Activated CD4-positive, alpha-beta T cell treated with anti-CD3 and anti-CD28 coated beads, Interleukin-2, amount 10 ng/mL, durations not matched to agents 7 days and 5 days (primary cell): ENCODE data around the gene SSBP4. TPM values are rescaled to one million over a fixed set of nuclear protein-coding genes. Genes with fewer than 3 reads are reported as not detected.

Experiments
- CTCF ChIA-PET: fragments of 350-600 bp; sonication (Branson Sonifier 250); formaldehyde crosslinking; loops from one replicate; lab custom pipeline; 2021; ENCODE audit warnings: antibody characterized with exemption; lab: Charles Lee
- POLR2A ChIA-PET: fragments of 350-600 bp; sonication (Branson Sonifier 250); formaldehyde crosslinking; loops from one replicate; lab custom pipeline; 2021; ENCODE audit warnings: antibody characterized with exemption; lab: Charles Lee
- DNase-seq: peaks from one replicate; pipeline ENCODE4 v3.0.0-alpha.2; 2020
- H3K27ac Mint-ChIP-seq: one replicate; pipeline ENCODE4 v1.8.0; 2021; ENCODE audit warnings: mild to moderate bottlenecking, moderate library complexity, mixed read lengths
- H3K27me3 Mint-ChIP-seq: one replicate; pipeline ENCODE4 v1.8.0; 2021; ENCODE audit warnings: mixed read lengths
- H3K36me3 Mint-ChIP-seq: one replicate; pipeline ENCODE4 v1.8.0; 2021; ENCODE audit warnings: low read depth, mixed read lengths
- H3K4me1 Mint-ChIP-seq: one replicate; pipeline ENCODE4 v1.8.0; 2021; ENCODE audit warnings: mixed read lengths
- H3K4me3 Mint-ChIP-seq: one replicate; pipeline ENCODE4 v1.8.0; 2021; ENCODE audit warnings: mild to moderate bottlenecking, moderate library complexity, mixed read lengths
- H3K9me3 Mint-ChIP-seq: one replicate; pipeline ENCODE4 v1.8.0; 2021; ENCODE audit warnings: mixed read lengths
- total RNA-seq, 2 experiments: library from RNA; stranded (reverse); gene quantifications; one replicate each; pipeline ENCODE4 v1.2.3, GENCODE V29; 2021

The SSBP4 gene
- total RNA-seq, 2 experiments from 2014 or later, result 112 to 123 TPM

GRCh38 chr19:18432275-18433014, 13.2 kb downstream of the SSBP4 start:
- Mint-ChIP-seq H3K4me1 (peaks cover 41% of the 10 kb centered on the region), H3K36me3 (peaks cover 18% of the 10 kb centered on the region), H3K27ac (no peak overlapping the region), H3K9me3 (no peaks in the 10 kb centered on the region), H3K4me3 (no peak overlapping the region), H3K27me3 (no peaks in the 10 kb centered on the region)
- POLR2A ChIA-PET, result interaction anchor here (0.6 to 0.7 kb wide), 2 partner anchors 18 to 239 kb away, joined by 3 read pairs; partner anchors contain the start of gene MPV17L2
- CTCF ChIA-PET, result interaction anchor here (1.3 to 1.4 kb wide), 3 partner anchors 11 to 16 kb away, joined by 3 read pairs; partner anchors contain the start of gene SSBP4
- no peak for DNase-seq

GRCh38 chr19:18433015-18433691, 14.0 kb downstream of the SSBP4 start:
- H3K4me1 Mint-ChIP-seq, result peaks cover 41% of the 10 kb centered on the region
- H3K9me3 Mint-ChIP-seq, result no peaks in the 10 kb centered on the region
- no peaks in the 10 kb centered on the region for H3K27me3 Mint-ChIP-seq
- H3K4me3 Mint-ChIP-seq, result no peak overlapping the region
- H3K36me3 Mint-ChIP-seq, result peaks cover 18% of the 10 kb centered on the region
- no peak overlapping the region for H3K27ac Mint-ChIP-seq
- DNase-seq, result no peak
- ChIA-PET CTCF (interaction anchor here (2.8 kb wide), 1 partner anchor 18 kb away, joined by 7 read pairs; no protein-coding TSS in a partner anchor), POLR2A (no interaction called here)

- no peak for DNase-seq
- Mint-ChIP-seq H3K4me3 (no peak overlapping the region), H3K27ac (no peak overlapping the region), H3K36me3 (peaks cover 18% of the 10 kb centered on the region), H3K27me3 (no peaks in the 10 kb centered on the region), H3K9me3 (no peaks in the 10 kb centered on the region), H3K4me1 (peaks cover 35% of the 10 kb centered on the region)
- POLR2A ChIA-PET, result interaction anchor here (0.7 kb wide), 1 partner anchor 156 kb away, joined by 3 read pairs; no protein-coding TSS in a partner anchor
- CTCF ChIA-PET, result interaction anchor here (1.0 to 2.8 kb wide), 5 partner anchors 8 to 480 kb away, joined by 3 to 7 read pairs (median 6); partner anchors contain the start of gene SSBP4
Observed at GRCh38 chr19:18433735-18434398, 14.7 kb downstream of the SSBP4 start.

GRCh38 chr19:18434411-18435175, 15.4 kb downstream of the SSBP4 start:
- ChIA-PET POLR2A (interaction anchor here (0.7 kb wide), 1 partner anchor 155 kb away, joined by 3 read pairs; no protein-coding TSS in a partner anchor), CTCF (interaction anchor here (1.0 to 2.8 kb wide), 5 partner anchors 9 to 479 kb away, joined by 3 to 7 read pairs (median 6); partner anchors contain the start of gene SSBP4)
- H3K9me3 Mint-ChIP-seq, result no peaks in the 10 kb centered on the region
- peaks cover 32% of the 10 kb centered on the region for H3K4me1 Mint-ChIP-seq
- H3K27ac Mint-ChIP-seq, result no peak overlapping the region
- H3K27me3 Mint-ChIP-seq, result no peaks in the 10 kb centered on the region
- H3K4me3 Mint-ChIP-seq, result no peak overlapping the region
- no peak for DNase-seq
- peaks cover 18% of the 10 kb centered on the region for H3K36me3 Mint-ChIP-seq

GRCh38 chr19:18435178-18435841, 16.1 kb downstream of the SSBP4 start:
- H3K36me3 Mint-ChIP-seq, result peaks cover 18% of the 10 kb centered on the region
- ChIA-PET POLR2A (no interaction called here), CTCF (interaction anchor here (1.0 to 2.8 kb wide), 5 partner anchors 10 to 478 kb away, joined by 3 to 7 read pairs (median 6); partner anchors contain the start of gene SSBP4)
- DNase-seq, result no peak
- no peaks in the 10 kb centered on the region for H3K27me3 Mint-ChIP-seq
- no peak overlapping the region for H3K27ac Mint-ChIP-seq
- no peak overlapping the region for H3K4me3 Mint-ChIP-seq
- no peaks in the 10 kb centered on the region for H3K9me3 Mint-ChIP-seq
- H3K4me1 Mint-ChIP-seq, result peaks cover 28% of the 10 kb centered on the region

- Mint-ChIP-seq H3K27ac (no peak overlapping the region), H3K4me3 (peak overlapping the region; percentile 55), H3K4me1 (peaks cover 31% of the 10 kb centered on the region), H3K36me3 (peaks cover 18% of the 10 kb centered on the region), H3K9me3 (no peaks in the 10 kb centered on the region), H3K27me3 (no peaks in the 10 kb centered on the region)
- DNase-seq, result no peak
- CTCF ChIA-PET, result interaction anchor here (0.6 to 2.8 kb wide), 3 partner anchors 15 to 17 kb away, joined by 3 to 7 read pairs (median 7); partner anchors contain the start of gene SSBP4
- POLR2A ChIA-PET, result no interaction called here
Observed at GRCh38 chr19:18435842-18436670, 16.9 kb downstream of the SSBP4 start.

- peak; percentile 73 for DNase-seq
- POLR2A ChIA-PET, result interaction anchor here (0.6 kb wide), 1 partner anchor 23 kb away, joined by 3 read pairs; no protein-coding TSS in a partner anchor
- Mint-ChIP-seq H3K4me3 (peak overlapping the region; percentile 64), H3K4me1 (peaks cover 34% of the 10 kb centered on the region), H3K27ac (peak overlapping the region; percentile 54), H3K27me3 (no peaks in the 10 kb centered on the region), H3K36me3 (peaks cover 15% of the 10 kb centered on the region), H3K9me3 (no peaks in the 10 kb centered on the region)
- CTCF ChIA-PET, result no interaction called here
Observed at GRCh38 chr19:18436671-18437490, 17.7 kb downstream of the SSBP4 start.

GRCh38 chr19:18437491-18438330, 18.5 kb downstream of the SSBP4 start, which contains the start of gene ISYNA1:
ISYNA1 (minus strand) TSS chr19:18438133; CDS start chr19:18437979, 154 bp downstream.
- CTCF ChIA-PET, result no interaction called here
- Mint-ChIP-seq H3K27me3 (no peaks in the 10 kb centered on the region), H3K9me3 (peaks cover 3% of the 10 kb centered on the region), H3K36me3 (peaks cover 16% of the 10 kb centered on the region), H3K4me3 (peak within 1 kb of the TSS; percentile 64), H3K4me1 (peaks cover 37% of the 10 kb centered on the region), H3K27ac (peak within 1 kb of the TSS; percentile 54)
- POLR2A ChIA-PET, result interaction anchor here (0.6 kb wide), 1 partner anchor 23 kb away, joined by 3 read pairs; no protein-coding TSS in a partner anchor
- DNase-seq, result peak; percentile 41

GRCh38 chr19:18438331-18439024, 19.3 kb downstream of the SSBP4 start:
- Mint-ChIP-seq H3K27me3 (no peaks in the 10 kb centered on the region), H3K36me3 (peaks cover 19% of the 10 kb centered on the region), H3K27ac (no peak overlapping the region), H3K4me3 (no peak overlapping the region), H3K9me3 (peaks cover 3% of the 10 kb centered on the region), H3K4me1 (peaks cover 37% of the 10 kb centered on the region)
- ChIA-PET POLR2A (no interaction called here), CTCF (interaction anchor here (0.6 kb wide), 2 partner anchors 20 to 59 kb away, joined by 3 to 4 read pairs; no protein-coding TSS in a partner anchor)
- no peak for DNase-seq
